HG03139 (cell line): Measurements from ENCODE around the gene PARPBP.
"Not testable (repeated sequence)": the region's sequence is repeated elsewhere in the genome, so short reads cannot be mapped to it uniquely, and the experiment has no call there.

Experiments
- ATAC-seq: cut with Tn5 transposase; IDR thresholded peaks from one replicate; pipeline ENCODE4 v1.9.1; 2021; ENCODE audit not compliant: unreplicated experiment

Gene PARPBP

GRCh38 chr12:102147062-102147587 lies 27.1 kb downstream of the PARPBP start:
- not testable (repeated sequence) for ATAC-seq

- not testable (repeated sequence) for ATAC-seq
Measured at GRCh38 chr12:102155206-102155605, 35.2 kb downstream of the PARPBP start.

- ATAC-seq, result no peak
Measured at GRCh38 chr12:102163383-102163782, 43.4 kb downstream of the PARPBP start.

- ATAC-seq, result no peak
Measured at GRCh38 chr12:102167821-102168604, 48.0 kb downstream of the PARPBP start.

- ATAC-seq, result no peak
Measured at GRCh38 chr12:102169922-102170621, 50.1 kb downstream of the PARPBP start.

- ATAC-seq, result no peak
Measured at GRCh38 chr12:102171951-102172350, 52.0 kb downstream of the PARPBP start.

GRCh38 chr12:102172436-102172835 lies 52.5 kb downstream of the PARPBP start:
- ATAC-seq, result no peak

- ATAC-seq, result no peak
Measured at GRCh38 chr12:102174117-102174516, 54.1 kb downstream of the PARPBP start.

GRCh38 chr12:102174761-102175160 lies 54.8 kb downstream of the PARPBP start:
- no peak for ATAC-seq

- ATAC-seq, result no peak
Measured at GRCh38 chr12:102182635-102183034, 62.7 kb downstream of the PARPBP start.

- no peak for ATAC-seq
Measured at GRCh38 chr12:102195826-102196225, 75.8 kb downstream of the PARPBP start.

GRCh38 chr12:102197789-102198188 lies 77.8 kb downstream of the PARPBP start, which contains the start of gene PMCH:
PMCH (minus strand) TSS chr12:102197833; CDS start chr12:102197770, 63 bp downstream.
- no peak for ATAC-seq

GRCh38 chr12:102201436-102202061 lies 81.6 kb downstream of the PARPBP start:
- no peak for ATAC-seq

- no peak for ATAC-seq
Measured at GRCh38 chr12:102202556-102202955, 82.6 kb downstream of the PARPBP start.

- no peak for ATAC-seq
Measured at GRCh38 chr12:102204025-102204424, 84.0 kb downstream of the PARPBP start.

GRCh38 chr12:102215992-102216691 lies 96.2 kb downstream of the PARPBP start:
- ATAC-seq, result no peak

- no peak for ATAC-seq
Measured at GRCh38 chr12:102220736-102221135, 100.8 kb downstream of the PARPBP start.

GRCh38 chr12:102227954-102228353 lies 108.0 kb downstream of the PARPBP start:
- no peak for ATAC-seq

GRCh38 chr12:102232036-102232435 lies 112.1 kb downstream of the PARPBP start:
- no peak for ATAC-seq

GRCh38 chr12:102232446-102232845 lies 112.5 kb downstream of the PARPBP start:
- no peak for ATAC-seq

- ATAC-seq, result no peak
Measured at GRCh38 chr12:102234599-102234998, 114.6 kb downstream of the PARPBP start.
